ENCODE data around the gene ATP1A4.
A peak's percentile ranks its signal among the peaks of the same experiment; 100 is the strongest.

The ATP1A4 gene

DNA sequence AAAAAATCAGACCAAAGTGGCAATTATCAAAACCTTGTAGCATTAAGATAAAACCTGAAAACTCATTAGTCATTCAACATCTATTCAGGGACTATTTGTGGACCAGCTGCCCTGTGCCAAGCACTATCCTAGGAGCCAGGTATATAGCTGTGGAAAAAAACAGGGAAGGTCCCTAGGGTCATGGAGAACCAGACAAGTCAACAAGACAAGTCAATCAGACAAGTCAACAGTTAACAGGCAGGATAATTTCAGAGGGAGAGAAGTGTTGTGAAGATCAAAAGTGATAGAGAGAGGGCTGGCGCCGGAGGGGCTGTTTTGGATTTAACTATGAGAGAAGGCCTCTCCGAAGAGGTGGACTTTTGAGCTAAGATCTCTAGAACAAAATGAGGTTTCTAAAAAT lies 3.3 kb upstream of the ATP1A4 start:
- DNase-seq, result no peak

DNA sequence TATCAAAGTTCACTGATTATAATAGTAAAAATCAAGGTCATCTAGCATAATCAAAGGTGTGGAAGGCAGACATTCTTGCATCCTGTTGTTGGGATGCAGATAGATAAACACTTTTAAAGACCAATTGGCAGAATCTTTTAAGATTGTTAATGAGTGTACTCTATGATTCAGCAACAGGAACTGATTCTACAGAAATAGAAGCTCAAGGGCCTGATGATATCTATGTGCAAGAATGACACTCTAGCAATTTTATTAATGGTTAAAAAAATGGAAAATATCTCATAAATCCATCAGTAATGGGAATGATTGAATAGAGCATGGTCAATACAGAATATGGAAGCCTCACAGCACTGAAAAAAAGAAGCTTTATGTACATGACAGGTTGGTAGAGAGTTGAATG lies 2.2 kb upstream of the ATP1A4 start:
- no peak for DNase-seq

DNA sequence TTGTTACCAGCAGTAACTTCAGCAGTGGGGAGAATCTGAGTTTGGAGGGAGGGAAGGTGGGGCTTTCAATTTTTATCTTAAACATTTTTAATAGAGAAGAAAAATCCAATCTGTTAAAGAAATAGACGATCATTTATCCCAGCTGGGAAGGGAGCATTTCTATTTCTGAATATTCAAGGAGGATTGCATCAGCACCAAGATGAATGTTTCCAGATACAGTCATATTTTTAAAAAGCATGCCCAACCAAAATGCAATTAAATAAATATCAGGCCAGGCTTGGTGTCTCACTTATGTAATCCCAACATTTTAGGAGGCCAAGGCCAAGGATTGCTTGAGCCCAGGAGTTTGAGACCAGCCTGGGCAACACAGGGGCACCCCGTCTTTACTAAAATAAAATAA lies 1.7 kb upstream of the ATP1A4 start:
- no peak for DNase-seq

DNA sequence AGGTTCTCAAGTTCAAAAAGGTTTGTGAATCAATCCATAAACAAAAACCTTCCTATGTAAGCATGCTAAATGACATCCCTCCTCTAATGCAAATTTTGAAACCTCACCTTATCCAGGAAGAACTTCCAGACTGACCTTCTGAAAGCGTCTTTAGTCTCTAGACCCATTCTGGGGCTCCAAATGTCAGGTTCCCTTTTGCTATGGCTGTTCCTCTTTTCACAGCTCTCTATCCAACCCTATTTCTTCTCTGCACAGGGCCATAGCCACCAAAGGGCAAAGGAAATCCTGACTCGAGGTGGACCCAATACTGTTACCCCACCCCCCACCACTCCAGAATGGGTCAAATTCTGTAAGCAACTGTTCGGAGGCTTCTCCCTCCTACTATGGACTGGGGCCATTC lies 3.4 kb downstream of the ATP1A4 start:
- peak in 1 of 2 donors; percentile 46 for DNase-seq

DNA sequence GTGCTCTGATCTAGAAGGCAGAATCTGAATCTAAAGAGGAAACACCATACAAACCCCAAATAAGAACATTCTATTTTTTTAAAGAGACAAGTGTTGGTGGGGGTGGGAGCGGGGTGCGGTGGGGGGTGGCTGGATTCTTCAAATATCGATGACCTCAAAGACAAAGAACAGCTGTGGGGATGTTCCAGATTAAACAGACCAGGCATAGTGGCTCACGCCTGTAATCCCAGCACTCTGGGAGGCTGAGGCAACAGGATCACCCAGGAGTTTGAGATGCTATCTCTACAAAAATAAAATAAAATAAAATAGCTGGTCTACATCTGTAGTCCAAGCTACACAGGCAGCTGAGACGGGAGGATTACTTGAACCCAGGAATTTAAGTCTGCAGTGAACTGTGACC lies 5.0 kb downstream of the ATP1A4 start:
- no peak for DNase-seq

DNA sequence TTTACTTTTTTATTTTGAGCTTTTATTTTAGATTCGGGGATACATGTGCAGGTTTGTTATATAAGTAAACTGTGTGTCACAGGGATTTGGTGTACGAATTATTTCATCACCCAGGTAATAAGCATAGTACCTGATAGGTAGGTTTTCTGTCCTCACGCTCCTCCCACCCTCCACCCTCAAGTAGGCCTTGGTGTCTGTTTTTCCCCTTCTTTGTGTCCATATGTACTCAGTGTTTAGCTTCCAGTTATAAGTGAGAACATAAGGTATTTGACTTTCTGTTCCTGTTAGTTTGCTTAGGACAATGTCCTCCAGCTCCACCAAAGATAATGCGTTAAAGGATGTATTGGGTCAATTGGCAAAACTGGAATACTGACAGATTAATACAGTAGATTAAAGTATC lies 5.8 kb downstream of the ATP1A4 start:
- DNase-seq, result no peak

DNA sequence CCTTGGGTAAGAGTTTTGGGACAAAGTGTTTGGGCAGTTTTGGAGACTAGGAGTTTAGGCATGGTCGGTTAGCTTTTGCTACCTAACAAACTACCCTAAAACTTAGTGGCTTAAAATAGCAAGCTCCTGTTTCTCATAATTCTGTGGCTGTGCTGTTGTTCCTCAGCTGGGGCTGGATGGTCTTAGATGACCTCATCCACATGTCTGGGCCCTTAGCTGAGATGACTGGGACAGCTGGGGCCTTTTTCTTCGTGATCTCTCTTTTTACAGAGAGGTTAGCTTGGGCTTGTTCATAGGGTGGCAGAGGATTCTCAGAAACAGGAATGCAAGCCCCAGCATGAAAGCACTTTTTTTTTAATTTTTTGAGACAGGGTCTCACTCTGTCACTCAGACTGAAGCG lies 6.6 kb downstream of the ATP1A4 start:
- no peak for DNase-seq

DNA sequence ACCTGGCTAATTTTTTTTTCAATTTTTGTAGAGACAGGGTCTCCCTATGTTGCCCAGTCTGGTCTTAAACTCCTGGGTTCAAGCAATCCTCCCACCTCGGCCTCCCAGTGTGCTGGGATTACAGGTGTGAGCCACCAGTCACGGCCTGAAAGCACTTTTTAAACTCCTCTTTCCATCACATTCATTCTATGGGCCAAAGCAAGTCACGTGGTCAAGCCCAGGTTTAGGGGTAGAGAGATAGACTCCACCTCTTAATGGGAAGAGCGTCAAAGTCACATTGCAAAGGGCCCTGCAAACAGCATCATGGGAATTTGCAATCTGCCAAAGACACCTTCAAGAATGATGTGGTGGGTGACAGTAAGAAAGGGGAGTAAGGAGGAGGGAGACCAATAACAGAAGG lies 7.1 kb downstream of the ATP1A4 start:
- DNase-seq, result no peak

DNA sequence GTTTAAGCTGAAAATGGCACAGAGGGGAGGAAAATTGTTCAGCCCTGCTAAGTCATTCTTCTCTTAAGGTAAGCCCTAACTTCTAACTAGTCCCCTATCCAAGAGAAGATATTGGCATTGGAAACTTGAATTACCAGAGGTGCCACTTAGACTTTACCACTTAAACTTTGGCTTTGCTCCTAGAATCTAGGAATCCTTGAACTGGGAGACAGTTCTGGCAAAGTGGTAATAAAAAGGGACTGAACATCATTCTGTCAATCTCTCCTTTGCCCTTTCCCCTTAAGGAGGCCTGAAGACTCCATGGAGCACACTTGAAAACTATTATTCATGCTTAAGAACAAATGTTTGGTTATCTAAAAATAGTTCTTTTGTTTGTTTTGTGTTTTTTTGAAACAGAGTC lies 8.4 kb downstream of the ATP1A4 start:
- DNase-seq, result no peak

DNA sequence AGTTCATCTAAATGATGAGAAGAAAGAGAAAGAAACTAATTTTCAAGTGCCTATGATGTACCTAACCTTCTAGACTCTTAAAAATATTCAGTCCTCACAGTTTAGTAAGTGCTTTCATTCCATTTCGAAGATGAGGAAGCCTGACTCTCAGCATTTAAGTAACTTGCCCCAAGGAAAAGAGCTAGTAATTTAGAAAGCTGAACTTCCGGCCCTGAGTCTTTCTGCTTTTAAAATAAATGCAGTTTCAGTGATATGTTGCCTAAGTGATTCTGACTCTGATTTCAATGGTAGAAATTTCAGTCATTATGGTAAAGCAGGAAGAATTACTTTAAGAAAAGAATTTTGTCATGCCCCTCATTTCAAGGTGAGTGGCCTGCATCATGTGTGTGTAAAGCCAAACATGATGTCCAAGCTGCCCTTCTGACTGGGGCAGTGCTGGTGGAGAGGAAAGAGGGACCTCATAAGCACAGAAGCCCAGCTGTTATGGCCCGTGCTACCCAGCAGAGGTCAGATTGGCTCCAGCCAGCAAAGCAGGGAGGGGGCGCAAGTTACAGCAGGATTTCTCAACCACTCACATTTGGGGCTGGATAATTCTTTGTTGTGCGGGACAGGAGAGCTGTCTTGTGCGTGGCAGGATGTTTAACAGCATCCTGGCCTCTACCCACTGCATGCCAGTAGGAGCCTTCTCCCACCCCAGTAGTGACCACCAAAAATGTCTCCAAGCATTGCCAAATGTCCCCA lies 10.7 kb downstream of the ATP1A4 start:
- DNase-seq, result peak in 1 of 2 donors; percentile 38

DNA sequence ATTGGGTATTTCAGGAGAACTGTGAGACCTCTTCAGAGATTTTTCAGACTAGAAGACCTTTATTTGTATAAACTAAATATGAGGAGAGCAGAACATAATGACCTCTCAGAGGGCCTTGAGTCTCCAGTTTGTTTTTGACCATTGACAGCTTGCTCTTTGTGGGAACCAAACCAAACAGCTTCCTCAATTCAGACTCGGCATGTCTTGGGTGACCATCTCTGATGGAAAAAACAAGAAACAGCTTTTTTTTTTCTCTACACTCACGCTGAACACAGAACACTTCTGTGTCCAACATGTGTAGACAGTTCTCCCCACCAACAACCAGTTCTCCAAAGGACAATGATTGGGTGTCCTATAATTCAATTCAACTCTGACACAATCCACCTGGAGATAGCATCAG lies 11.5 kb downstream of the ATP1A4 start:
- DNase-seq, result peak; percentile 24 to 36

DNA sequence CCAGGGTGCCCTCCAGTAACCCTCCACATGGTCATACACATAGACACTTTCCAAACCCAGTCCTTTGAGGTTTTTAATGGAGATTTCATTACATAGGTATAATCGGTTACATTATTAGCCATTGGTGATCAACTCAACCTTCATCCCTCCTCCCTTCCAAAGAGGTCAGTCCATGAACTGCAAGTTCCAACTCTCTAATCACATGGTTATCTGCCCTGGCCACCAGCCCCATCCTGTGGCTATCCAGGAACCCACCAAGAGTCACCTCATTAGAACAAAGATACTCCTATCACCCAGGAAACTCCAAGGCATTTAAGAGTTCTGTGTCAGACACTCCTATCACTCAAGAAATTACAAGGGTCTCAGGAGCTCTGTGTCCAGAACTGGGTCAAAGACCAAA lies 12.2 kb downstream of the ATP1A4 start:
- DNase-seq, result peak in 1 of 2 donors; percentile 28

DNA sequence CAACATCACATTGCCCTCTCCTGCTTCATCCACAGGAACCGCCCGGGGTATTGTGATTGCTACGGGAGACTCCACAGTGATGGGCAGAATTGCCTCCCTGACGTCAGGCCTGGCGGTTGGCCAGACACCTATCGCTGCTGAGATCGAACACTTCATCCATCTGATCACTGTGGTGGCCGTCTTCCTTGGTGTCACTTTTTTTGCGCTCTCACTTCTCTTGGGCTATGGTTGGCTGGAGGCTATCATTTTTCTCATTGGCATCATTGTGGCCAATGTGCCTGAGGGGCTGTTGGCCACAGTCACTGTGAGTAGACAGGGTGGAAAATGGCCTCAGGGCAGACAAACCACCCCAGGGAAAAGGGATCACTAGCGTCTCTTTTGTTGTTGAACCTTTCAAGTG lies 12.7 kb downstream of the ATP1A4 start:
- DNase-seq, result no peak

DNA sequence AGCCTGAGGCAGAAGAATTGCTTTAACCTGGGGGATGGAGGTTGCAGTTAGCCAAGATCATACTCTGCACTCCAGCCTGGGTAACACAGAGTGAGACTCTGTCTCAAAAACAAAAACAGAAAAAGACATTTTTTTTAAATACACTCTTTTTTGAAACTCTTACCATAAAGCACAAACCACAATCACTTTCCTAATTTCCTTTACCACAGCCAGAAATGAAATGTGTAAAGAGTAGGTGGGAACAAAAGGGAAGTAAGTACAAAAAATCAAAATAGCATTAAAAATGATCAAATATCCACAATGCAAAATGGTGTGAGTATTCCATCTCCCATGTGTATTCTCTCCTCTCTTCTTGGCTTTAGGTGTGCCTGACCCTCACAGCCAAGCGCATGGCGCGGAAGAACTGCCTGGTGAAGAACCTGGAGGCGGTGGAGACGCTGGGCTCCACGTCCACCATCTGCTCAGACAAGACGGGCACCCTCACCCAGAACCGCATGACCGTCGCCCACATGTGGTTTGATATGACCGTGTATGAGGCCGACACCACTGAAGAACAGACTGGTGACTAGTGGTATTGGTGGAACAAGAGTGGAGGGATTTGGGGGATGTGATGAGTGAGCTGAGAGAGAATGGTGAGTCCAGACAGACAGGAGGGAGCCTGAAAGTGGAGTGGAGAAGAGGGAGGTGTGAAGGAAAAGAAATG lies 14.9 kb downstream of the ATP1A4 start:
- DNase-seq, result peak; percentile 56 to 62

DNA sequence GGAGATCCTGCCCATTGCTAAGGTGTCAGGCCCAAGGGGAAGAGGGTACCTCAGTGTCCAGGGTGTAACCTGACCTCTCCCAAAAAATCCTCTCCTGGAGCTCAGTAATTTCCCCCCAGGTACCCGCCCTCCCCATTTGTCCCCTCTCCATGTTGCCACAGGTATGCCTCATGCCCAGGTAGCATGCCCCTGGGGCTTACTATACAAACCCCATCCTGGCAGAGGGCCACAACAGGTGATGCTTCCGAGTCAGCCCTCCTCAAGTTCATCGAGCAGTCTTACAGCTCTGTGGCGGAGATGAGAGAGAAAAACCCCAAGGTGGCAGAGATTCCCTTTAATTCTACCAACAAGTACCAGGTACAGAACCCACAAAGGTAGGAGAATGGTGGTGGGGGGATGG lies 15.7 kb downstream of the ATP1A4 start:
- no peak for DNase-seq

DNA sequence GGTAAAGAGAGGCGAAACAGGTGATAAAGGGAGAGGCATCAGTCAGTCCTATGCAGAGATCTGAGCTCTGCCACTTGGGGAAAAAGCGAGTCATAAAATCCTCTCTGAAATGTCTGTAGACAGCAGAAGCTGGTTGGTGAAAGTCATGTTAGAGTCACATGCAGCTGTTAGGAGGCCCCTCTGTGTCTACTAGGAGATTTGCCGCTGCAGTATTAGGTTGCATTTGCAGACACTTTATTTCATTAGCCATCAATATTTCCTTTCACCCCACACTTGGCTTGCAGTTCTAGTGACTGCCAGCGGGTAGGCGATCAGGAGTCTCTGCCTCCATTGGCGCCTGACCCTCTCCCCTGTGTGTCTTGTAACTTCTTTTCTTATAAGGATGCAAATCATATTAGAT lies 16.2 kb downstream of the ATP1A4 start:
- DNase-seq, result no peak

DNA sequence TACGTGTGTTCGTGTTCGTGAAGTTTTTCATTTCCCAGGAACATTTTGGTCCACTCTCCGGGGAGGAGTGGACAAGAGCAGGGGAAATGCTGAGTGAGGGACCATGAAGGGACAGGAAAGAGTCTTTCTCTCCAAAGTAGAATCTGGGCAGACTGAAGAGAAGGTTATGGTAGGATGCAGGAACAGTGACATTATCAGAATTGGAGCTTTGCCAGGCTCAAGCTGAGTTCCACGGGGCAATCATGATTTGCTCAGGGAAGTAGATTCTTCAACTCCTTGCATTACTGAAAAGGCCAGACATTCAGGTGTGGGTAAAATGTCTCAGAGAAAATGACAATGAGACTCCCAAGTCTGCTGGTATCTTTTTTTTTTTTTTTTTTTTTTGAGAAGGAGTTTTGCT lies 16.6 kb downstream of the ATP1A4 start:
- DNase-seq, result no peak

DNA sequence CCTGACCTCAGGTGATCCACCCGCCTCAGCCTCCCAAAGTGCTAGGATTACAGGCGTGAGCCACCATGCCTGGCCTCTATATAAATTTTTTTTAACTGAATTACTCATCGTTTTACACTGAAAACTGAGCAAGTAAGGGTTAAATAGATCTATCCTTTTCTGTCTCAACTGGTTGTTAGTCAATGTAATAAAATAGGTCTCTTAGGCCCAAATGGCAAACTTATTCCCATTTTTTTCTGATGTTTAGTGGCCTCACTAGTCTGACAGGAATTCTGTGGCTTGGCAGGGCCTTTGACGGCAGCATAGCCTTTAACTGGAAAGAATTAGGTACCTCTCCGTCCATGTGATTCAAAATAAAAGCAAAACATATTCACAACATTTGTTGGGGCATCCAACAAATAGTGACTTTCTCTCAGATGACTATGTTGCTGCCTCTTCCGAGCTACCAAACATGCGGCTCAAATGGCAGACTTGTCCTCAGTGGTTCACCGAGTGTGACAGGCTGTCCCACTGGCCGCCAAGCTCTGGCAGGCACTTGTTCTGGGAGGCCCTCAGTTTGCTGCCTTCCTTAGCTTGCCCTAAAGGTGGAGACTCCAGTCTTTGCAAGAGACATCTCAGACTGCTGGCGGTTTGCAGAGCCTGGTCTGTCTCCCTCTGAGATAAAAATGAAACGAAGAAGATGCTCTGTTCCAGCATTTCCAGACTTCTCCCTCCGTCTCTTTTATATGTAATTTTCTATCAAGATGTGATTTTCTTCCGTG lies 17.4 kb downstream of the ATP1A4 start:
- no peak for DNase-seq

DNA sequence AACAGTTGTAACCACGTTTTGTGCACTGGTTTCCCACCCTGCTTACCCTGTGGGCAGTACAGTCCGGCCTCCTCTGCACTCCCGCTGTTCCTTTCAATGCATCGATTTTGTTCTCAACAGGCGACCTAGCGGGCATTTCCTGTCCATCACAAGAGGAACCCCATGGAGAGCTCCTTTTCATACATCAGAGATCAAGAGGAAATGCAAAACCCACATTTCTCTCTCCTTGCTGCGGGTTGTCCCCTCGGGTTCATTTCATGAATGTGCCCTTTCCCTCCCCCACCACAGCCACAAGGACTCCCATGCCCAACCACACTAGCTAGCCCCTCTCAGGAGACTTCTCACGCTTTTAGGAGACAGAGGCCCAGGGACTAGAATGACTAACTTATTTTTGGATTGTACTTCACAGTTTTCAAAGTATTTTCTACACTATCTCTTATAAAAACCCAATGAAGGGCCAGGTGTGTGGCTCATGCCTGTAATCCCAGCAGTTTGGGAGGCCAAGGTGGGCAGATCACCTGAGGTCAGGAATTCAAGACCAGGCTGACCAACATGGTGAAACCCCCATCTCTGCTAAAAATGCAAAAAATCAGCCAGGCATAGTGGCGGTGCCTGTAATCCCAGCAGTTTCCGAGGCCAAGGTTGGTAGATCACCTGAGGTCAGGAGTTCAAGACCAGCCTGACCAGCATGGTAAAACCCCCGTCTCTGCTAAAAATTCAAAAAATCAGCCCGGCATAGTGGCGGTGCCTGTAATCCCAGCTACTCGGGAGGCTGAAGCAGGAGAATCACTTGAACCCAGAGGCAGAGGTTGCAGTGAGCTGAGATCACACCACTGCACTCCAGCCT lies 18.4 kb downstream of the ATP1A4 start:
- DNase-seq, result peak in 1 of 2 donors; percentile 39

DNA sequence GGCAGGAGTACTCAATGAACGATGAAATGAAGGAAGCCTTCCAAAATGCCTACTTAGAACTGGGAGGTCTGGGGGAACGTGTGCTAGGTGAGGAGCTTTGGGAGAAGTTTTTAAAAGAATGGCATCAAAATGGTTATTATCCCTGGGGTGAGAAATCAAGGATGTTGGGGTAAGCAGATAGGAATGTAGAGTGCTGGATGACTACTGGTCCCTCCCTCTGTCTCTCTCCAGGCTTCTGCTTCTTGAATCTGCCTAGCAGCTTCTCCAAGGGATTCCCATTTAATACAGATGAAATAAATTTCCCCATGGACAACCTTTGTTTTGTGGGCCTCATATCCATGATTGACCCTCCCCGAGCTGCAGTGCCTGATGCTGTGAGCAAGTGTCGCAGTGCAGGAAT lies 20.0 kb downstream of the ATP1A4 start:
- no peak for DNase-seq

DNA sequence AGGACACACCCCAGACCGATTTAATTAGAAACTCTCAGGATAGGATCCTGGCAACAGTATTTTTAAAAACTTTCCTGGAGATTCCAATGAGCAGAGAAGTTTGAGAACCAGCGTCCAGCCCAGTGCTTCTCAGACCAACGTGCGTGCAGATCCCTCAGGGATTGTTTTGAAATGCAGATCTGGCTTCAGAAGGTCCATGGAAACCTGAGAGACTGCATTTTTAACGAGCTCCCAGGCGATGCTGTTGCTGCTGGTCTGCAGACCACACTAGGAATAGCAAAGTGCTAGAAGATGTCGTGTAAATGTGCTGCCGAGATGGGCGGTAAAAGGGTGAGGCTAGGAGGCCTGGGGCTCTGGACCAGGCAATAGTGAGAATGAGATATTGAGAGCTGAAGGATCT lies 20.6 kb downstream of the ATP1A4 start:
- no peak for DNase-seq

DNA sequence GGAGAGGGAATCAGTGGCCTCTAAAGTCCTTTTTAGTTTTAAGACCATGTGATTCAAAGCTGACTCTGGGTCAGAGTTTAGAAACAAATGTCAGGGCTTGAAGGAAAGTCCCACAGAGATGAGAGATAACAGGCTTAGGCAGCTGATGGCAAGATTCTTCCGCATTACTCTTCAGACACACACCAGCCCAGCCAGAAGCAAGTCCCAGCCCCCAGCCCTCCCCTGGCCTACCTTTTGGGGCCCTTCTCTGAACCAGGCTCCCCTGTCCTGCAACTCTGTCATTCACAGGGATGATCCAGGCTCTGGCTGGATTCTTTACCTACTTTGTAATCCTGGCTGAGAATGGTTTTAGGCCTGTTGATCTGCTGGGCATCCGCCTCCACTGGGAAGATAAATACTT lies 25.8 kb downstream of the ATP1A4 start:
- DNase-seq, result no peak

DNA sequence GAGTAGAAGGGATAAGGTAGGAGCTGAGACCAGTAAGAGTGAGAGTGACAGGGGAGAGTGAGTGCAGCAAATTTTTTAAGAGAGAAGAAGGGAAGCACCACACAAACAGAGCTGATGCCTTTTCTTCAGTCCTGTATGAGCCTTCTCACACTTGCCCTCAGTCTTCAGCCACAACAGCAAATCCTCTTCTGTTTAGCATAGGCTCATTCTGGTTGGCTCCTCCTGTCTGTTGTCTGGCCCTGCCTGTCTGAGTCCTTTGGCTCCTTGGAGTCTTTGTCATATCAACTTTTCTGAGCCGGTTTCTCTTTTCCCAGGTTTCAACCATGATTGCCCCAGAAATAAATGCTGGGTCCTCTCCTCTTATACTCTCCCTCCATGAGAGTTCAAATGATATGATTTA lies 26.3 kb downstream of the ATP1A4 start:
- no peak for DNase-seq
